H9 (cell line): ENCODE measurements around the gene ARRDC2. TPM values are rescaled to one million over a fixed set of nuclear protein-coding genes. Genes with fewer than 3 reads are reported as not detected.

Source experiments
- DNase-seq: peaks from one replicate; pipeline ENCODE4 v3.0.0-alpha.2; 2017
- H2AFZ ChIP-seq: one replicate; pipeline ENCODE4 v1.6.1; 2013; ENCODE audit warnings: mild to moderate bottlenecking, low read length, control low read depth, moderate library complexity
- H2AK5ac ChIP-seq: 2 replicates; pipeline ENCODE4 v1.6.1; 2013; ENCODE audit warnings: low read length, control low read depth, mixed read lengths; ENCODE audit not compliant: insufficient read length
- H2BK120ac ChIP-seq: one replicate; pipeline ENCODE4 v1.6.1; 2013; ENCODE audit warnings: low read depth, mild to moderate bottlenecking, low read length, control low read depth, inconsistent platforms; ENCODE audit not compliant: poor library complexity, severe bottlenecking
- H2BK12ac ChIP-seq: 2 replicates; pipeline ENCODE4 v1.6.1; 2013; ENCODE audit warnings: low read length, control low read depth, mixed read lengths, low read depth; ENCODE audit not compliant: insufficient read length
- H2BK15ac ChIP-seq: 2 replicates; pipeline ENCODE4 v1.6.1; 2013; ENCODE audit warnings: low read depth, low read length, control low read depth
- H2BK20ac ChIP-seq: one replicate; pipeline ENCODE4 v1.6.1; 2013; ENCODE audit warnings: low read depth, mild to moderate bottlenecking, low read length, control low read depth, inconsistent platforms; ENCODE audit not compliant: poor library complexity, severe bottlenecking
- H2BK5ac ChIP-seq: 2 replicates; pipeline ENCODE4 v1.6.1; 2013; ENCODE audit warnings: low read length, control low read depth, mixed read lengths; ENCODE audit not compliant: insufficient read length
- H3K14ac ChIP-seq: 2 replicates; pipeline ENCODE4 v1.6.1; 2013; ENCODE audit warnings: low read length, control low read depth; ENCODE audit not compliant: insufficient read depth
- H3K18ac ChIP-seq: 2 replicates; pipeline ENCODE4 v1.6.1; 2013; ENCODE audit warnings: low read depth, mild to moderate bottlenecking, mixed read lengths, low read length, control low read depth; ENCODE audit not compliant: insufficient read length
- H3K23ac ChIP-seq: 2 replicates; pipeline ENCODE4 v1.6.1; 2013; ENCODE audit warnings: low read length, control low read depth, mixed read lengths, low read depth; ENCODE audit not compliant: insufficient read length
- H3K23me2 ChIP-seq: 2 replicates; pipeline ENCODE4 v1.6.1; 2013; ENCODE audit warnings: low read depth, mild to moderate bottlenecking, mixed read lengths, low read length, control low read depth; ENCODE audit not compliant: insufficient read length, poor library complexity, severe bottlenecking
- H3K27ac ChIP-seq: 2 replicates; pipeline ENCODE4 v1.5.1; 2013; ENCODE audit warnings: low read length, control low read depth, mixed read lengths, low read depth; ENCODE audit not compliant: insufficient read length
- H3K27me3 ChIP-seq: 2 replicates; pipeline ENCODE4 v1.6.1; 2013; ENCODE audit warnings: low read length, control low read depth, inconsistent platforms; ENCODE audit not compliant: insufficient read depth
- H3K4ac ChIP-seq: 2 replicates; pipeline ENCODE4 v1.6.1; 2013; ENCODE audit warnings: low read depth, mild to moderate bottlenecking, control low read depth, inconsistent platforms, low read length, moderate library complexity
- H3K4me1 ChIP-seq: 2 replicates; pipeline ENCODE4 v1.6.1; 2013; ENCODE audit warnings: low read length, control low read depth, inconsistent platforms; ENCODE audit not compliant: insufficient read depth
- H3K4me2 ChIP-seq: 2 replicates; pipeline ENCODE4 v1.6.1; 2013; ENCODE audit warnings: low read length, control low read depth, mixed read lengths; ENCODE audit not compliant: insufficient read length, insufficient read depth
- H3K56ac ChIP-seq: 2 replicates; pipeline ENCODE4 v1.6.1; 2013; ENCODE audit warnings: low read depth, mild to moderate bottlenecking, mixed read lengths, low read length, control low read depth; ENCODE audit not compliant: insufficient read length
- H3K79me1 ChIP-seq: 2 replicates; pipeline ENCODE4 v1.6.1; 2013; ENCODE audit warnings: low read depth, mild to moderate bottlenecking, moderate library complexity, low read length, control low read depth, inconsistent platforms; ENCODE audit not compliant: insufficient read depth, poor library complexity, severe bottlenecking
- H3K79me2 ChIP-seq: 2 replicates; pipeline ENCODE4 v1.6.1; 2013; ENCODE audit warnings: low read length, control low read depth, inconsistent platforms; ENCODE audit not compliant: insufficient read depth
- H3K9ac ChIP-seq: 2 replicates; pipeline ENCODE4 v1.6.1; 2013; ENCODE audit warnings: low read length, control low read depth, mixed read lengths; ENCODE audit not compliant: insufficient read length; ENCODE audit errors: extremely low read depth
- H3K9me3 ChIP-seq: one replicate; pipeline ENCODE4 v1.6.1; 2013; ENCODE audit warnings: low read depth, low read length, inconsistent platforms; ENCODE audit not compliant: control insufficient read depth
- H3T11ph ChIP-seq: one replicate; pipeline ENCODE4 v1.6.1; 2013; ENCODE audit warnings: mild to moderate bottlenecking, low read length, control low read depth, inconsistent platforms
- H4K20me1 ChIP-seq: one replicate; pipeline ENCODE4 v1.6.1; 2013; ENCODE audit not compliant: control insufficient read depth, insufficient read length, insufficient read depth
- H4K5ac ChIP-seq: 2 replicates; pipeline ENCODE4 v1.6.1; 2013; ENCODE audit warnings: low read depth, mild to moderate bottlenecking, mixed read lengths, low read length, control low read depth; ENCODE audit not compliant: insufficient read length
- H4K8ac ChIP-seq: replicated peaks from 2 replicates; pipeline ENCODE4 v1.6.1; 2013; ENCODE audit warnings: low read length, control low read depth, mixed read lengths, low read depth; ENCODE audit not compliant: insufficient read length
- H4K91ac ChIP-seq: 2 replicates; pipeline ENCODE4 v1.6.1; 2013; ENCODE audit warnings: low read depth, mild to moderate bottlenecking, moderate library complexity, mixed read lengths, low read length, control low read depth; ENCODE audit not compliant: insufficient read length
- H3K27ac Mint-ChIP-seq, 3 experiments: 2 replicates in 2 of 3; 3 replicates in 1 of 3; pipeline ENCODE4 v1.8.0; 2020 to 2021; ENCODE audit warnings: mixed read lengths in 3 of 3, mild to moderate bottlenecking in 1 of 3, moderate library complexity in 1 of 3
- H3K27me3 Mint-ChIP-seq: 2 replicates; pipeline ENCODE4 v1.8.0; 2021; ENCODE audit warnings: low read depth, mild to moderate bottlenecking, moderate library complexity, mixed read lengths
- H3K36me3 Mint-ChIP-seq, 3 experiments: 2 replicates in 2 of 3; 3 replicates in 1 of 3; pipeline ENCODE4 v1.8.0; 2020 to 2021; ENCODE audit warnings: low read depth in 3 of 3, mixed read lengths in 3 of 3; ENCODE audit not compliant: insufficient read depth in 1 of 3
- H3K4me1 Mint-ChIP-seq, 2 experiments: 2 replicates each; pipeline ENCODE4 v1.8.0; 2020; ENCODE audit warnings: mixed read lengths in 2 of 2
- H3K4me3 Mint-ChIP-seq, 2 experiments: 2 replicates in 1 of 2; 3 replicates in 1 of 2; pipeline ENCODE4 v1.8.0; 2020 to 2021; ENCODE audit warnings: mild to moderate bottlenecking in 2 of 2, mixed read lengths in 2 of 2, moderate library complexity in 1 of 2
- H3K9me3 Mint-ChIP-seq, 2 experiments: 2 replicates in 1 of 2; 3 replicates in 1 of 2; pipeline ENCODE4 v1.8.0; 2020; ENCODE audit warnings: mild to moderate bottlenecking in 2 of 2, mixed read lengths in 2 of 2, moderate library complexity in 1 of 2
- WGBS: extraction: QIAGEN DNeasy Blood & Tissue Kit; methylation state at CpG from one replicate; pipeline ENCODE4 v1.1.7; 2013; ENCODE audit warnings: missing lambda C conversion rate, low lambda C conversion rate, mixed read lengths; ENCODE audit not compliant: insufficient read length; ENCODE audit errors: extremely low coverage; 5-methylcytosine and 5-hydroxymethylcytosine counted together
- total RNA-seq: library from RNA; stranded (reverse); gene quantifications from 2 replicates; pipeline ENCODE4 v1.2.1, GENCODE V29; 2021
- TF ChIP-seq, protein P1 (sequence below): fragments of 200-600 bp; sonication (generic); conservative IDR thresholded peaks from 3 replicates; pipeline ENCODE4 v1.8.0; 2021; ENCODE audit warnings: antibody characterized with exemption, mild to moderate bottlenecking

The ARRDC2 gene
- total RNA-seq, 1 experiment from 2014 or later: 10.5 TPM

DNA sequence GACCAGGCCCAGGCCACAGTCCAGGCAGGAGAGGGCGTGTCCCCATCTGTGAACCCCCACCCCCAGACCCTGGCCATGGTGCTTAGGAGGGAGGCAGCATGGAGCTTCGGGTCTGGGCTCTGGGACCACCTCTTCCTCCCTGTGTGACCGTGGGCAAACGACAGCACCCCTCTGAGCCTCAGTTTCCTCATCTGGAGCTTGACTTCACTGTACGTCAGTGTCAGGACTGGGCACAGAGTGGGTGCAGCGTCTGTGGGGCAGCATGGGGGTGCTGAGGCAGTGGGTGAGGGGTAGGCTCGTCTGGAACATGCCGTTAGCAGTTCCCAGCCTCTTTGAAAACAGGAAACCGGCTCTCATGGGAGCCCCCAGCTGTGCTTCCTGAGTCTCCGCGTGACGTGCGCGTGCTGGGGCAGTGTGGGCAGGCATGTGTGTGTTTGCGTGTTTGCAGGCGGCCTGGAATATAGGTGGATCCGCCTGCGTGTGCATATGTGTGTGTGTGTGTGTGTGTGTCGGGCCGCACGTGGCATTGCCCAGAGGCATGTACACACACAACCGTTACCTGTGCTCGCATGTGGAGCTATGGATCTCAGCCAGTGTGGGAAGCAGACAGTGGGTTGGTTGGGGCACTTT is 15.8 kb downstream of the ARRDC2 start:
- no CpG with 5 or more reads among the region's 23 CpGs for WGBS
- Histone ChIP-seq H3K27ac (no peak overlapping the region), H4K91ac (no peak overlapping the region), H3T11ph (no peak overlapping the region), H3K14ac (no peak overlapping the region; the same call in 1 of the 2 replicates), H4K8ac (no peak overlapping the region), H3K9me3 (no peaks in the 10 kb centered on the region), H3K79me2 (no peaks in the 10 kb centered on the region), H3K4me2 (no peak overlapping the region), H2BK20ac (no peak overlapping the region), H2BK15ac (no peak overlapping the region), H3K23me2 (no peaks in the 10 kb centered on the region), H3K27me3 (no peaks in the 10 kb centered on the region), H4K5ac (no peak overlapping the region), H3K23ac (no peak overlapping the region), H3K4me1 (no peaks in the 10 kb centered on the region; the same call in 1 of the 2 replicates), H3K4ac (no peak overlapping the region), H4K20me1 (no peaks in the 10 kb centered on the region), H2AK5ac (no peak overlapping the region), H2AFZ (no peak overlapping the region), H3K79me1 (no peaks in the 10 kb centered on the region), H3K56ac (no peak overlapping the region), H2BK5ac (no peak overlapping the region), H3K18ac (no peak overlapping the region), H2BK120ac (no peak overlapping the region), H3K9ac (no peak overlapping the region), H2BK12ac (no peak overlapping the region)
- peaks cover 2% of the 10 kb centered on the region; the same call in 1 of the 2 replicates for H3K27me3 Mint-ChIP-seq
- TF ChIP-seq, protein P1, sequence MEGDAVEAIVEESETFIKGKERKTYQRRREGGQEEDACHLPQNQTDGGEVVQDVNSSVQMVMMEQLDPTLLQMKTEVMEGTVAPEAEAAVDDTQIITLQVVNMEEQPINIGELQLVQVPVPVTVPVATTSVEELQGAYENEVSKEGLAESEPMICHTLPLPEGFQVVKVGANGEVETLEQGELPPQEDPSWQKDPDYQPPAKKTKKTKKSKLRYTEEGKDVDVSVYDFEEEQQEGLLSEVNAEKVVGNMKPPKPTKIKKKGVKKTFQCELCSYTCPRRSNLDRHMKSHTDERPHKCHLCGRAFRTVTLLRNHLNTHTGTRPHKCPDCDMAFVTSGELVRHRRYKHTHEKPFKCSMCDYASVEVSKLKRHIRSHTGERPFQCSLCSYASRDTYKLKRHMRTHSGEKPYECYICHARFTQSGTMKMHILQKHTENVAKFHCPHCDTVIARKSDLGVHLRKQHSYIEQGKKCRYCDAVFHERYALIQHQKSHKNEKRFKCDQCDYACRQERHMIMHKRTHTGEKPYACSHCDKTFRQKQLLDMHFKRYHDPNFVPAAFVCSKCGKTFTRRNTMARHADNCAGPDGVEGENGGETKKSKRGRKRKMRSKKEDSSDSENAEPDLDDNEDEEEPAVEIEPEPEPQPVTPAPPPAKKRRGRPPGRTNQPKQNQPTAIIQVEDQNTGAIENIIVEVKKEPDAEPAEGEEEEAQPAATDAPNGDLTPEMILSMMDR: no peak
- no peak overlapping the region for H3K27ac Mint-ChIP-seq
- peaks cover 6 to 13% of the 10 kb centered on the region in 2 experiments for H3K4me1 Mint-ChIP-seq
- H3K36me3 Mint-ChIP-seq: peaks cover 0 to 2% (median 0%) of the 10 kb centered on the region in 3 experiments; a peak in 2 of 7 replicates
- DNase-seq: no peak
- no peaks in the 10 kb centered on the region; a peak in 1 of 5 replicates for H3K9me3 Mint-ChIP-seq
- H3K4me3 Mint-ChIP-seq: no peak overlapping the region; a peak in 1 of 5 replicates
